H1 (cell line): ENCODE data around the gene CAMTA2. TPM values are rescaled to one million over a fixed set of nuclear protein-coding genes. Genes with fewer than 3 reads are reported as not detected.

Source experiments
- CTCF ChIA-PET: fragments of 300-600 bp; sonication (Branson Sonifier 250); formaldehyde crosslinking; loops from one replicate; lab custom pipeline; 2021; ENCODE audit not compliant: partially characterized antibody; lab: Charles Lee
- POLR2A ChIA-PET: fragments of 300-600 bp; sonication (Branson Sonifier 250); formaldehyde crosslinking; loops from one replicate; lab custom pipeline; 2021; ENCODE audit warnings: inconsistent platforms; ENCODE audit not compliant: partially characterized antibody; lab: Charles Lee
- DNase-seq, 2 experiments: peaks; one replicate each; pipeline versions ENCODE4 v3.0.0 to v3.0.0-alpha.2; 2010 to 2022; ENCODE audit warnings: low spot score in 2 of 2, low read depth in 1 of 2, mixed read lengths in 1 of 2
- FAIRE-seq: peaks from 2 replicates; lab custom pipeline; 2011; peaks lifted over from hg19 to GRCh38; lab: Jason Lieb, UNC
- H2AFZ ChIP-seq: 2 replicates; pipeline ENCODE4 v1.8.1; 2012; ENCODE audit warnings: low read length, inconsistent platforms
- H2AK5ac ChIP-seq: 2 replicates; pipeline ENCODE4 v1.6.1; 2013; ENCODE audit warnings: low read depth, low read length
- H2BK120ac ChIP-seq: replicated peaks from 2 replicates; pipeline ENCODE3; 2013; ENCODE audit warnings: low read depth, low read length, inconsistent platforms
- H2BK12ac ChIP-seq: 2 replicates; pipeline ENCODE4 v1.6.1; 2013; ENCODE audit warnings: low read depth, low read length
- H2BK15ac ChIP-seq: 2 replicates; pipeline ENCODE4 v1.6.1; 2013; ENCODE audit warnings: low read length
- H2BK20ac ChIP-seq: 2 replicates; pipeline ENCODE4 v1.6.1; 2013; ENCODE audit warnings: low read length
- H2BK5ac ChIP-seq: 2 replicates; pipeline ENCODE4 v1.6.1; 2013; ENCODE audit warnings: low read depth, low read length
- H3K14ac ChIP-seq: 2 replicates; pipeline ENCODE4 v1.6.1; 2013; ENCODE audit warnings: inconsistent platforms; ENCODE audit not compliant: insufficient read length
- H3K18ac ChIP-seq: 2 replicates; pipeline ENCODE4 v1.6.1; 2013; ENCODE audit warnings: low read length; ENCODE audit errors: extremely low read depth
- H3K23ac ChIP-seq: 2 replicates; pipeline ENCODE4 v1.6.1; 2013; ENCODE audit warnings: inconsistent platforms; ENCODE audit not compliant: insufficient read length
- H3K23me2 ChIP-seq: 2 replicates; pipeline ENCODE4 v1.6.1; 2013; ENCODE audit warnings: low read depth, low read length
- H3K27ac ChIP-seq: 2 replicates; pipeline ENCODE4 v1.6.1; 2011; ENCODE audit warnings: low read depth, low read length, inconsistent platforms
- H3K27me3 ChIP-seq, 4 experiments: replicated peaks in 1 of 4; 1 replicate in 1 of 4; 2 replicates in 3 of 4; pipeline versions ENCODE4 v1.6.1 to v1.8.1; 2011 to 2013; ENCODE audit warnings: low read length in 3 of 4, mild to moderate bottlenecking in 3 of 4, inconsistent platforms in 2 of 4, mixed read lengths in 2 of 4, moderate library complexity in 1 of 4; ENCODE audit not compliant: control insufficient read depth in 3 of 4, insufficient read depth in 3 of 4; ENCODE audit errors: extremely low read depth in 1 of 4
- H3K36me3 ChIP-seq, 4 experiments: 2 replicates each; pipeline versions ENCODE4 v1.6.1 to v1.8.1; 2011 to 2013; ENCODE audit warnings: mild to moderate bottlenecking in 4 of 4, low read length in 3 of 4, moderate library complexity in 2 of 4, control low read depth in 1 of 4, inconsistent platforms in 1 of 4; ENCODE audit not compliant: insufficient read depth in 4 of 4, control insufficient read depth in 2 of 4
- H3K4ac ChIP-seq: replicated peaks from 2 replicates; pipeline ENCODE3; 2013; ENCODE audit warnings: low read length, low read depth, mixed read lengths, inconsistent platforms; ENCODE audit not compliant: insufficient read length
- H3K4me1 ChIP-seq, 4 experiments: replicated peaks in 1 of 4; 1 replicate in 1 of 4; 2 replicates in 3 of 4; pipeline versions ENCODE4 v1.6.1 to v1.8.1; 2011 to 2013; ENCODE audit warnings: low read length in 3 of 4, inconsistent platforms in 2 of 4, mixed read lengths in 1 of 4; ENCODE audit not compliant: insufficient read depth in 4 of 4, control insufficient read depth in 3 of 4
- H3K4me2 ChIP-seq, 2 experiments: 2 replicates each; pipeline versions ENCODE4 v1.6.1 to v1.8.1; 2011 to 2013; ENCODE audit warnings: low read depth in 2 of 2, low read length in 2 of 2, control low read depth in 1 of 2, inconsistent platforms in 1 of 2, mild to moderate bottlenecking in 1 of 2; ENCODE audit not compliant: insufficient read depth in 1 of 2
- H3K4me3 ChIP-seq, 4 experiments: fragments of 200-600, 300-600 bp in 1 of 4; sonication (generic), shearing (Covaris generic), sonication (Bioruptor Twin) in 1 of 4; 2 replicates each; pipeline versions ENCODE4 v1.5.1 to v1.8.1; 2011 to 2016; ENCODE audit warnings: low read length in 4 of 4, low read depth in 3 of 4, control low read depth in 2 of 4, inconsistent platforms in 2 of 4, mild to moderate bottlenecking in 2 of 4, mixed read lengths in 1 of 4, moderate library complexity in 1 of 4; ENCODE audit not compliant: insufficient read depth in 2 of 4; ENCODE audit errors: extremely low read depth in 1 of 4
- H3K56ac ChIP-seq: replicated peaks from 2 replicates; pipeline ENCODE3; 2013; ENCODE audit warnings: low read depth, mild to moderate bottlenecking, mixed read lengths, low read length, inconsistent platforms; ENCODE audit not compliant: insufficient read length
- H3K79me1 ChIP-seq: 2 replicates; pipeline ENCODE4 v1.6.1; 2013; ENCODE audit warnings: low read depth, low read length, control low read depth
- H3K79me2 ChIP-seq, 2 experiments: 2 replicates each; pipeline versions ENCODE4 v1.6.1 to v1.8.1; 2012 to 2013; ENCODE audit warnings: low read length in 2 of 2, mild to moderate bottlenecking in 2 of 2, inconsistent platforms in 1 of 2; ENCODE audit not compliant: insufficient read depth in 2 of 2, control insufficient read depth in 1 of 2
- H3K9ac ChIP-seq, 4 experiments: replicated peaks in 1 of 4; 1 replicate in 1 of 4; 2 replicates in 3 of 4; pipeline versions ENCODE4 v1.6.1 to v1.8.1; 2011 to 2013; ENCODE audit warnings: low read depth in 3 of 4, low read length in 3 of 4, control low read depth in 2 of 4, mild to moderate bottlenecking in 2 of 4, moderate library complexity in 2 of 4, inconsistent platforms in 1 of 4; ENCODE audit errors: extremely low read depth in 1 of 4
- H3K9me3 ChIP-seq, 2 experiments: 2 replicates each; pipeline versions ENCODE4 v1.6.1 to v1.8.1; 2012 to 2013; ENCODE audit warnings: mild to moderate bottlenecking in 2 of 2, moderate library complexity in 2 of 2, control low read depth in 1 of 2, inconsistent platforms in 1 of 2, low read depth in 1 of 2, low read length in 1 of 2, mixed read lengths in 1 of 2; ENCODE audit not compliant: insufficient read depth in 2 of 2
- H4K20me1 ChIP-seq, 2 experiments: replicated peaks in 1 of 2; 2 replicates each; pipeline versions ENCODE3 to v1.8.1; 2011 to 2013; ENCODE audit warnings: inconsistent platforms in 2 of 2, low read length in 2 of 2, mild to moderate bottlenecking in 1 of 2; ENCODE audit not compliant: insufficient read depth in 2 of 2, control insufficient read depth in 1 of 2
- H4K5ac ChIP-seq: 2 replicates; pipeline ENCODE4 v1.6.1; 2013; ENCODE audit warnings: low read length, low read depth, mixed read lengths, inconsistent platforms; ENCODE audit not compliant: insufficient read length
- H4K8ac ChIP-seq: 2 replicates; pipeline ENCODE4 v1.8.0; 2013; ENCODE audit warnings: mild to moderate bottlenecking, moderate library complexity, low read length, inconsistent platforms; ENCODE audit not compliant: insufficient read depth; ENCODE audit errors: extremely low read depth
- H4K91ac ChIP-seq: replicated peaks from 2 replicates; pipeline ENCODE3; 2013; ENCODE audit warnings: low read length, mixed read lengths, inconsistent platforms; ENCODE audit not compliant: insufficient read length
- WGBS, 2 experiments: shearing (Covaris generic) in 1 of 2; methylation state at CpG; one replicate each; pipeline versions ENCODE4 v1.1.6 to v1.1.7; 2013 to 2015; ENCODE audit warnings: low lambda C conversion rate in 2 of 2, mixed read lengths in 2 of 2, inconsistent platforms in 1 of 2, low coverage in 1 of 2, missing lambda C conversion rate in 1 of 2; ENCODE audit not compliant: insufficient replicate concordance in 2 of 2, insufficient coverage in 1 of 2, insufficient read length in 1 of 2; ENCODE audit errors: extremely low coverage in 1 of 2, missing lambda C conversion rate in 1 of 2; 5-methylcytosine and 5-hydroxymethylcytosine counted together
- polyA plus RNA-seq, 7 experiments: library from polyadenylated mRNA; depleted of rRNA in 3 of 7; stranded (reverse) in 5 of 7; unstranded in 2 of 7; fragments of >200 nt in 5 of 7; fragments of 200-250 nt in 2 of 7; gene quantifications; 1 replicate in 5 of 7; 2 replicates in 1 of 7; 4 replicates in 1 of 7; pipeline versions ENCODE4 v1.2.1 to v1.2.3, GENCODE V29; 2011 to 2013; ENCODE audit warnings: missing spikeins in 2 of 7, mixed read lengths in 2 of 7
- total RNA-seq: library from RNA; stranded (reverse); fragmentation: NEBNext Ultra II Directional; extraction: Animal tissue kit (Norgen Biotek cat#: 25700); gene quantifications from 2 replicates; pipeline ENCODE4 v1.2.1, GENCODE V29; 2021

Gene CAMTA2
- total and polyA plus RNA-seq, 2 of the 8 experiments (the other 6 are each of a cell fraction or from before 2014, with no cell fraction given): 5.5 to 12.0 TPM

DNA sequence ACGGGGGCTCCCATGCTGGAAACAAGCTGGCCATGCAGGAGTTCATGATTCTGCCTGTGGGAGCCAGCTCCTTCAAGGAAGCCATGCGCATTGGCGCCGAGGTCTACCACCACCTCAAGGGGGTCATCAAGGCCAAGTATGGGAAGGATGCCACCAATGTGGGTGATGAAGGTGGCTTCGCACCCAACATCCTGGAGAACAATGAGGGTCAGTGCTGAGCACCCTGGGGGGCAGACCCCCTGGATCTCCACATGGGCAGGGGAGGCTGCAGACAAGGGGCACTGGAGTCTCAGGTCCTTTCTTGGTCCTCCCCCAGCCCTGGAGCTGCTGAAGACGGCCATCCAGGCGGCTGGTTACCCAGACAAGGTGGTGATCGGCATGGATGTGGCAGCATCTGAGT is 32.4 kb downstream of the CAMTA2 start:
- ChIA-PET POLR2A (interaction anchor here (0.8 to 32.4 kb wide), 6 partner anchors 5 to 411 kb away, joined by 3 to 987 read pairs (median 4); partner anchors contain the start of genes ENO3, PFN1, RNF167 and SLC25A11), CTCF (interaction anchor here (0.6 to 5.0 kb wide), 10 partner anchors 8 to 51 kb away, joined by 3 to 32 read pairs (median 5); partner anchors contain the start of gene SPAG7)
- Histone ChIP-seq H2BK120ac (no peak overlapping the region), H2AFZ (no peak overlapping the region), H2BK20ac (no peak overlapping the region), H4K5ac (no peak overlapping the region), H4K20me1 (no peaks in the 10 kb centered on the region), H2BK5ac (no peak overlapping the region), H3K4me1 (peaks cover 0 to 14% (median 10%) of the 10 kb centered on the region in 4 experiments; a peak in 6 of 7 replicates), H3K79me1 (0 out of 2 replicates have a peak, but pooled peaks cover 2% of the 10 kb centered on the region), H3K9ac (no peak overlapping the region), H3K9me3 (no peaks in the 10 kb centered on the region), H2BK12ac (no peak overlapping the region), H3K4me2 (no peak overlapping the region), H3K4me3 (no peak overlapping the region), H3K18ac (no peak overlapping the region), H2BK15ac (no peak overlapping the region; the same call in 1 of the 2 replicates), H4K8ac (no peak overlapping the region), H4K91ac (no peak overlapping the region), H3K4ac (no peak overlapping the region), H3K79me2 (no peaks in the 10 kb centered on the region; a peak in 1 of 4 replicates), H3K23me2 (peaks cover 6% of the 10 kb centered on the region), H3K27me3 (no peaks in the 10 kb centered on the region), H3K36me3 (peaks cover 0 to 2% (median 0%) of the 10 kb centered on the region in 4 experiments; a peak in 2 of 8 replicates), H3K23ac (no peak overlapping the region), H3K56ac (no peak overlapping the region), H3K27ac (no peak overlapping the region), H3K14ac (no peak overlapping the region), H2AK5ac (no peak overlapping the region)
- no peak for DNase-seq
- 94% methylated on average over 8 of the region's 8 CpGs; no CpG with 5 or more reads in 1 of the 2 experiments for WGBS, 2 experiments
- FAIRE-seq: no peak
